PC-3 (cell line): ENCODE results near the gene MAPK1. TPM values are rescaled to one million over a fixed set of nuclear protein-coding genes. Genes with fewer than 3 reads are reported as not detected.

Experiments
- ATAC-seq: fragments of 200-7000 bp; cut with Tn5 transposase; 2 replicates; pipeline ENCODE4 v1.9.1; 2020; ENCODE audit warnings: mild to moderate bottlenecking, moderate library complexity
- BruUV-seq: library from RNA; stranded (reverse); fragments of 400-500 nt; replicated peaks from 2 replicates; lab custom pipeline; 2021; lab: Mats Ljungman, UMichigan
- CTCF ChIA-PET: fragments of 300-600 bp; sonication (Branson Sonifier 250); formaldehyde crosslinking; loops from one replicate; lab custom pipeline; 2022; ENCODE audit warnings: antibody characterized with exemption; lab: Charles Lee
- POLR2A ChIA-PET: fragments of 300-600 bp; sonication (Branson Sonifier 250); formaldehyde crosslinking; loops from one replicate; lab custom pipeline; 2022; ENCODE audit warnings: antibody characterized with exemption; ENCODE audit not compliant: unreplicated experiment; lab: Charles Lee
- DNase-seq: peaks from one replicate; pipeline ENCODE4 v3.0.0-alpha.2; 2015
- H2AFZ ChIP-seq: fragments of 300-600 bp; sonication (generic); 2 replicates; pipeline ENCODE4 v1.6.0; 2016; ENCODE audit warnings: antibody characterized with exemption, low read length
- H3F3A ChIP-seq: fragments of 300-600 bp; sonication (generic); one replicate; pipeline ENCODE4 v1.6.0; 2017; ENCODE audit warnings: antibody characterized with exemption, low read length, control low read depth, mild to moderate bottlenecking; ENCODE audit not compliant: unreplicated experiment
- H3K27ac ChIP-seq: fragments of 300-600 bp; sonication (generic); 2 replicates; pipeline ENCODE4 v1.5.1; 2016; ENCODE audit warnings: mild to moderate bottlenecking, low read length
- H3K27me3 ChIP-seq: fragments of 300-600 bp; sonication (generic); 2 replicates; pipeline ENCODE4 v1.6.1; 2016; ENCODE audit warnings: low read length, mixed read lengths
- H3K36me3 ChIP-seq: fragments of 300-600 bp; sonication (generic); 2 replicates; pipeline ENCODE4 v1.6.1; 2016; ENCODE audit warnings: low read depth, mixed run types, low read length, mixed read lengths
- H3K4me1 ChIP-seq: fragments of 300-600 bp; sonication (generic); 2 replicates; pipeline ENCODE4 v1.5.1; 2016; ENCODE audit warnings: low read length; ENCODE audit not compliant: insufficient read depth
- H3K4me2 ChIP-seq: fragments of 300-600 bp; sonication (generic); 2 replicates; pipeline ENCODE4 v1.6.0; 2016; ENCODE audit warnings: low read length
- H3K4me3 ChIP-seq: fragments of 300-600 bp; sonication (generic); 2 replicates; pipeline ENCODE4 v1.5.1; 2016; ENCODE audit warnings: mild to moderate bottlenecking, low read length, mixed read lengths
- H3K79me2 ChIP-seq: fragments of 300-600 bp; sonication (generic); 2 replicates; pipeline ENCODE4 v1.6.1; 2017; ENCODE audit warnings: low read length, mixed read lengths
- H3K9ac ChIP-seq: fragments of 300-600 bp; sonication (generic); 2 replicates; pipeline ENCODE4 v1.6.0; 2016; ENCODE audit warnings: mild to moderate bottlenecking, low read length
- H3K9me2 ChIP-seq: fragments of 300-600 bp; sonication (generic); replicated peaks from 2 replicates; pipeline ENCODE4 v1.6.1; 2016; ENCODE audit warnings: mixed run types, low read length, mixed read lengths
- H3K9me3 ChIP-seq: fragments of 300-600 bp; sonication (generic); 2 replicates; pipeline ENCODE4 v1.6.1; 2016; ENCODE audit warnings: low read length, mixed read lengths
- H4K20me1 ChIP-seq: fragments of 300-600 bp; sonication (generic); 2 replicates; pipeline ENCODE4 v1.6.1; 2016; ENCODE audit warnings: low read length, mixed read lengths
- CTCF ChIP-seq: fragments of 300-600 bp; sonication (generic); conservative IDR thresholded peaks from 2 replicates; pipeline ENCODE4 v1.5.1; 2017; ENCODE audit warnings: antibody characterized with exemption, low read depth, mild to moderate bottlenecking, low read length
- EZH2 ChIP-seq: fragments of 300-600 bp; sonication (generic); IDR thresholded peaks from one replicate; pipeline ENCODE4 v1.6.1; 2017; ENCODE audit warnings: antibody characterized with exemption, mild to moderate bottlenecking, low read length; ENCODE audit not compliant: unreplicated experiment
- EZH2phosphoT487 ChIP-seq: fragments of 300-600 bp; sonication (generic); IDR thresholded peaks from 2 replicates; pipeline ENCODE4 v1.6.1; 2018; ENCODE audit warnings: mild to moderate bottlenecking, antibody characterized with exemption, low read length, borderline replicate concordance
- intact Hi-C: fragments of 100-400 bp; cut with micrococcal nuclease; formaldehyde crosslinking; loops from 2 replicates; pipeline ENCODE4 v1.9.0; 2023
- total RNA-seq: library from RNA; depleted of rRNA; stranded (reverse); fragments of >200 nt; gene quantifications from 2 replicates; pipeline ENCODE4 v1.2.3, GENCODE V29; 2014

MAPK1 gene
- total RNA-seq, 1 experiment from 2014 or later = 25.1 TPM

GRCh38 chr22:21779444-21779843 is 88.0 kb downstream of the MAPK1 start:
- no TSS peak for BruUV-seq
- H3K9me2 ChIP-seq = no peaks in the 10 kb centered on the region
- CTCF ChIA-PET = no interaction called here
- H3K9ac ChIP-seq = no peak overlapping the region
- no peak for DNase-seq
- H2AFZ ChIP-seq = no peak overlapping the region
- intact Hi-C loops = no loop called here
- H3K4me1 ChIP-seq = no peaks in the 10 kb centered on the region
- H3K4me3 ChIP-seq = no peak overlapping the region
- no peak overlapping the region for H3K27ac ChIP-seq
- H3K79me2 ChIP-seq = no peaks in the 10 kb centered on the region
- H3K36me3 ChIP-seq = no peaks in the 10 kb centered on the region; the same call in none of the 2 replicates
- H4K20me1 ChIP-seq = no peaks in the 10 kb centered on the region
- no peak for ATAC-seq
- H3K27me3 ChIP-seq = no peaks in the 10 kb centered on the region
- no peak overlapping the region for H3K4me2 ChIP-seq
- H3K9me3 ChIP-seq = no peaks in the 10 kb centered on the region
- no peaks in the 10 kb centered on the region for H3F3A ChIP-seq
- TF ChIP-seq EZH2phosphoT487 (no peak), CTCF (no peak), EZH2 (no peak)
- POLR2A ChIA-PET = no interaction called here

- intact Hi-C loops = no loop called here
- no peak for TF ChIP-seq CTCF
- TF ChIP-seq EZH2phosphoT487 = no peak
- TF ChIP-seq EZH2 = no peak
These were observed 88.6 kb downstream of the MAPK1 start for GRCh38 chr22:21778705-21779363.

DNA sequence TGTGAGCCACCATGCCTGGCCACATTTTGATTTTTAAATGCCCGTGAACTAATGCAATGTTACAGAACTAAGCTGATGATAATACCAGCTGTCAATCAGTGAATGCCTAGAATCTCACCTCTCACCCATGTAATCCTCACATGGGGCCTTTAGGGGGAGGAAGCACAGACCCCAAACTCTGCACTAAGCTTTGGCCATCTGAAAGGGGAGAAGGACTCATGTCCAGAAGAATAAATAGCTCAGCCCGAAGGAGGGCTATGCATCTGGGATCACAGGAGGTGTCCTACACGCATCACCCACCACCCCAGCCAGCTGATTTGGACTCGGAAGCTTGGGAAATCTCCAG is 95.8 kb downstream of the MAPK1 start:
- Histone ChIP-seq H3F3A (no peaks in the 10 kb centered on the region), H3K79me2 (no peaks in the 10 kb centered on the region), H3K4me3 (no peak overlapping the region), H3K27me3 (no peaks in the 10 kb centered on the region), H3K9me2 (no peaks in the 10 kb centered on the region), H2AFZ (no peak overlapping the region), H3K27ac (no peak overlapping the region), H3K9me3 (no peaks in the 10 kb centered on the region), H4K20me1 (no peaks in the 10 kb centered on the region), H3K4me1 (no peaks in the 10 kb centered on the region), H3K4me2 (no peak overlapping the region), H3K36me3 (peaks cover 6% of the 10 kb centered on the region; the same call in 1 of the 2 replicates), H3K9ac (no peak overlapping the region)
- ChIA-PET POLR2A (no interaction called here), CTCF (no interaction called here)
- TF ChIP-seq EZH2 (no peak), EZH2phosphoT487 (no peak), CTCF (no peak)
- intact Hi-C loops = loop anchor here (5.0 kb wide), 1 partner anchor 166 kb away; no protein-coding TSS in a partner anchor
- no TSS peak for BruUV-seq
- ATAC-seq (no peak), DNase-seq (no peak)

More at GRCh38 chr22:21778705-21779363, 88.6 kb downstream of the MAPK1 start:
- BruUV-seq = no TSS peak
- no peak overlapping the region for H3K4me2 ChIP-seq
- no peaks in the 10 kb centered on the region for H3K9me2 ChIP-seq
- no peak overlapping the region for H2AFZ ChIP-seq
- H3K9ac ChIP-seq = no peak overlapping the region
- H3K9me3 ChIP-seq = no peaks in the 10 kb centered on the region
- ATAC-seq (no peak), DNase-seq (no peak)
- ChIA-PET CTCF (no interaction called here), POLR2A (no interaction called here)
- H3K4me3 ChIP-seq = no peak overlapping the region
- no peaks in the 10 kb centered on the region for H3K79me2 ChIP-seq
- H3K27ac ChIP-seq = no peak overlapping the region
- no peaks in the 10 kb centered on the region; the same call in none of the 2 replicates for H3K36me3 ChIP-seq
- no peaks in the 10 kb centered on the region for H4K20me1 ChIP-seq
- H3F3A ChIP-seq = no peaks in the 10 kb centered on the region
- no peaks in the 10 kb centered on the region for H3K4me1 ChIP-seq
- H3K27me3 ChIP-seq = no peaks in the 10 kb centered on the region
